Measurements from ENCODE around the gene RRBP1.

DNA sequence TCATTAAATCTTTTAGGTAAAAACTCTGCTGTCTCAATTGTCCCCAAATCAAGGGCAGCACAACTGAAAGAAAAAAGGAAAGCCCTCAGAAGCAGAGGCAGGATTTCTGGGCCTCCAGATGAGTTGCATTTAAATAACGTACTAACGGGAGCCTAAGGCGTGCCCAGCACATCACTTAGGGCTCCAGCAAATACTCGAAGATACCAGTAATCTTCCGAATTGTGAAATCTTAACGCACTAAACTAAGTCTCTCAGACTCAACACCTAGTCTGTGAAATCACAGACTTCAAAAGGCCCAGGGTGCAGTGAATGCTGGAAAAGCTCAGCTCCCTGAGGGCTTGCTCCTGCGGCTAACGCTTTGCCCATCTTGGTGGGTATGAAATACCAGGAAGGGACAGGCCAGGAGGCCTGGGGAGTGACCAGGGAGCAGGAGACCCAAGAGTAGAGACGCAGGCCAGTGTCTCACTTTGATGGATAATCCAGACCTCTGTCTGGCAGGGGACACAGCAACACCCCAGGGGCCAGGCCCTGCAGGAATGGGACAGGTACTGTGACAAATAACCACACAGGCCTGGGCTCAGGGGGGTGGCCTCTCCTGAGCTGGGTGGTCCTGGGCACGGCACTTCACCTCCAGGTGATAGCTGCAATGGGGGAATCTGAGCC, 36.4 kb downstream of the RRBP1 start:
- TF ChIP-seq, protein P1, sequence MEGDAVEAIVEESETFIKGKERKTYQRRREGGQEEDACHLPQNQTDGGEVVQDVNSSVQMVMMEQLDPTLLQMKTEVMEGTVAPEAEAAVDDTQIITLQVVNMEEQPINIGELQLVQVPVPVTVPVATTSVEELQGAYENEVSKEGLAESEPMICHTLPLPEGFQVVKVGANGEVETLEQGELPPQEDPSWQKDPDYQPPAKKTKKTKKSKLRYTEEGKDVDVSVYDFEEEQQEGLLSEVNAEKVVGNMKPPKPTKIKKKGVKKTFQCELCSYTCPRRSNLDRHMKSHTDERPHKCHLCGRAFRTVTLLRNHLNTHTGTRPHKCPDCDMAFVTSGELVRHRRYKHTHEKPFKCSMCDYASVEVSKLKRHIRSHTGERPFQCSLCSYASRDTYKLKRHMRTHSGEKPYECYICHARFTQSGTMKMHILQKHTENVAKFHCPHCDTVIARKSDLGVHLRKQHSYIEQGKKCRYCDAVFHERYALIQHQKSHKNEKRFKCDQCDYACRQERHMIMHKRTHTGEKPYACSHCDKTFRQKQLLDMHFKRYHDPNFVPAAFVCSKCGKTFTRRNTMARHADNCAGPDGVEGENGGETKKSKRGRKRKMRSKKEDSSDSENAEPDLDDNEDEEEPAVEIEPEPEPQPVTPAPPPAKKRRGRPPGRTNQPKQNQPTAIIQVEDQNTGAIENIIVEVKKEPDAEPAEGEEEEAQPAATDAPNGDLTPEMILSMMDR (conservative IDR thresholded peaks at IDR 0.05; ENCODE audit: low read depth, low read length): no peak
- TF ChIP-seq EZH2 (IDR thresholded peaks at IDR 0.05; ENCODE audit: borderline replicate concordance, low read depth, low read length, poor library complexity, severe bottlenecking): no peak
